ENCODE measurements around the gene GPRIN1.

DNA sequence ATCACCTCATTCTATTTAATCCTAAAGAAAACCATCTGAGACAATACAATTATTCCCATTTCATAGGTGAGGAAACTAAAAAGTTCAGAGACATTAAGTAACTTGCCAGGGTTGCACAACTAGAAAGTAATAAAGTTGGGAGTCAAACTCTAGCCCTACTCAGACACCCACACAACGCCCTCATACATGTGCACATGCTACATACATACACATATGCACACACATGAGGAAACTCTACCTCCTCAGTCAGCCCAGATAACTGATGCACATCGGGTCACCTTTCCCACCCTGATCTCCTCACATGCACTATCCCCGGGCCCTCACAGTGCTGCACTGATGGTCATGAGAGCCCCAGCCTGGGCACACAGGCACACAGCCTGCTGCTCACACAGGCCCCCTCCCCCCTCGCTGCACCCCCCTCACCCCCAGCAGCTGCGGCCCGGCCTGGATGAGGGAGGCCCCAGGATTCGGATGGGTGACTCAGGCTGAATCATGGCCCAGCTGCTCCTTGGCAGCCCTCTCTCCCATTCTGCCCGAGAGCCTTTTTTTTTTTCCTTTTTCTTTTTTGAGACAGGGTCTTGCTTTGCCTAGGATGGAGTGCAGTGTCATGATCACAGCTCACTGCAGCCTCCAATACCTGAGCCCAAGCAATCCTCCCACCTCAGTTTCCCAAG lies 5.0 kb upstream of the GPRIN1 start:
- TF ChIP-seq SMC3 (IDR thresholded peaks at IDR 0.05; ENCODE audit: low read depth, low read length) (no peak), POLR2A (IDR thresholded peaks at IDR 0.05; ENCODE audit: low read depth, low read length) (no peak), CTCF (conservative IDR thresholded peaks at IDR 0.05; ENCODE audit: low read depth, low read length) (no peak), MXI1 (IDR thresholded peaks at IDR 0.05; ENCODE audit: borderline replicate concordance, low read depth, low read length) (no peak), MAFK (IDR thresholded peaks at IDR 0.05; ENCODE audit: low read depth, low read length) (no peak), BHLHE40 (IDR thresholded peaks at IDR 0.05; ENCODE audit: low read depth, low read length) (no peak)

Measured in IMR-90 (cell line).